GM19397 (cell line): ENCODE data around the gene RPS6KC1.
"Not testable (repeated sequence)": the region's sequence is repeated elsewhere in the genome, so short reads cannot be mapped to it uniquely, and the experiment has no call there.

ENCODE experiments used
- ATAC-seq: cut with Tn5 transposase; IDR thresholded peaks from one replicate; pipeline ENCODE4 v1.9.1; 2021; ENCODE audit warnings: mild to moderate bottlenecking, moderate library complexity; ENCODE audit not compliant: unreplicated experiment

RPS6KC1 gene

DNA sequence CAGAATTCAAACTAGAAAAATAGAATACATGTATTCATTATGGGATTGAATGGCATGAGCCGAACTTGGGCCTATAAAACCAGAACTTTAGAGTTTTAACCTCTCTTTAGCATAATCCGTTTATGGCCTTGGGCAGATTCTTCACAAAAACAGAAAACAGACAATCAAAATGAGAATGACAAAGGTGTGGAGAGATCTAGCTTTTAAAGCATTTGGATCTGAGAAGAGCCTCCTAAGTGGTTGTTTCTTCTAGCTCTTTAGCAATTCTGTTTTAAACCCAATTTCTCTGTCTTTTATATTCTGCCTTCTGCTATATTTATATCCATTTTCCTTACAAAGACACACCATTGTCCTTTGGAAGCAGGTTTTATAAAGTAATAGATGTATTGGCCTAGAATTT is 160.2 kb downstream of the RPS6KC1 start:
- ATAC-seq, result no peak

DNA sequence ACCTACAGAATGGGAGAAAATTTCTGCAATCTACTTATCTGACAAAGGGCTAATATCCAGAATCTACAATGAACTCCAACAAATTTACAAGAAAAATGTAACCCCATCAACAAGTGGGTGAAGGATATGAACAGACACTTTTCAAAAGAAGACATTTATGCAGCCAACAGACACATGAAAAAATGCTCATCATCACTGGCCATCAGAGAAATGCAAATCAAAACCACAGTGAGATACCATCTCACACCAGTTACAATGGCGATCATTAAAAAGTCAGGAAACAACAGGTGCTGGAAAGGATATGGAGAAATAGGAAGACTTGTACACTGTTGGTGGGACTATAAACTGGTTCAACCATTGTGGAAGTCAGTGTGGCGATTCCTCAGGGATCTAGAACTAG is 168.0 kb downstream of the RPS6KC1 start:
- not testable (repeated sequence) for ATAC-seq

DNA sequence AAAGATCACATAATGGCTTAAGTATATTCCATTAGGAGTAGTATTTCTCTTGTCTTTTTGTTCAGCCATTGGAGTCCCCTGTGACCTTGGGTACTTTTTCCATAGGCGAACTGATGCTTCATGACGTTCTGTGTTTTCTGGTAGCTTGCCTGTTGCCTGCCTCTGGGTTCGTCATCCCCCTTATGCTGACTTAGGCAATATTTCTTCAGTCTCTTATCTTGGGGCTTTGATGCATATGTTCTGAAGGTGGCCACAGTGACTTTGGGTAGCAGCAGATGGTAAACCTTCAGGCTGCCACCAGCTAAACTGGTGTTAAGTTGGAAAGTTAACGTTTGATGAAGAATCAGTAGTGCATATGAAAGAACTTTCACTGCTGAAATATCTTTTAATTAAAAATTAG is 170.2 kb downstream of the RPS6KC1 start:
- ATAC-seq, result no peak

DNA sequence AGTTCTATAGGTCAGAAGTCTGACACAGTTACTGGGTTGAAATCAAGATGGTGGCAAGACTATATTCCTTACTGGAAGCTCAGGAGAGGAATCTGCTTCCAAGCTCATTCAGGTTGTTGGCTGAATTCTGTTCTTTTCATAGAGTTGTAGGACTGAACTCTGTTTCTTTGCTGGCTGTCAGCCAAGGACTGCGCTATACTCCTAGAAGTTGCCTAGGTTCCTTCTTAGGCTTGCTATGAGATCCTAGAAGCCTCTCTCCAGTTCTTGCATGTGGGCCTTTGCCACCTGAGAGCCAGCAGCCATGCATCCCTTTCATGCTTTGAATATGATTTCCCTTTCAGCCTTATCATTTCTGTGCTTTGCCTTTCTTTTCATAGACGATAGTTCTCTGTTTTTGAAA is 176.4 kb downstream of the RPS6KC1 start:
- ATAC-seq, result no peak

DNA sequence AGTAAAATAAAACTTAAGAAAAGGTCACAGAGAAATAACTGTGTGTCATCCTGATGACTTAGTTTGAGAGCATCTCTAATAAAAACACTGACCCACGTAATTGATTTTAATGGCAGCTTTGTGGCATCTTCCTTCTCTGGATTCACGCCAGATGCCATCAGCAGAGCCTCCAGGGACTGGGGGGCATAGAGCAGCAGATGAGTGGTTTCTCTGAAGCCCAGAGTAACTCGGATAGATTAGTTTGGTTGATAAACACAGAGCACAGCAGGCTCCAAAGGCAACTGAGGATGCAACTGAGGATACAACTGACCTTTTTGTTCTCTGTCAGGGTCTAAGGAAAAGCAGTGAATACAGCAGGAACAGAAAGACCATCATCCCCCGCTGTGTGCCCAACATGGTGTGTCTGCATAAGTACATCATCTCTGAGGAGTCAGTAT is 180.8 kb downstream of the RPS6KC1 start:
- ATAC-seq, result no peak

DNA sequence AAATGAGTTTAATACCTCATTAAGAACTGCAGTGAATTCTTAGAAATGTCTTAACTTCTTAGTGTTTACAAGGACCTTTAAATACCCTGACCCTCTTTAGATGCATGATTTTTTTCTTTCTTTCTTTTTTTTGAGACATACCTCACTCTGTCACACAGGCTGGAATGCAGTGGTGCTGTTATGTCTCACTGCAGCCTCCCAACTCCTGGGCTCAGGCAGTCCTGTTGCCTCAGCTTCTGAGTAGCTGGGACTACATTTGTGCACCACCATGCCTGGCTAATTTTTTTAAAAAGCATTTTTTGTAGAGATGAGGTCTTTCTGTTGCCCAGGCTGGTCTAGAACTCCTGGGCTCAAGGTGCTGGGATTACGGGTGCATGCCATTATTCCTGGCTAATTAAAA is 191.8 kb downstream of the RPS6KC1 start:
- ATAC-seq, result no peak

DNA sequence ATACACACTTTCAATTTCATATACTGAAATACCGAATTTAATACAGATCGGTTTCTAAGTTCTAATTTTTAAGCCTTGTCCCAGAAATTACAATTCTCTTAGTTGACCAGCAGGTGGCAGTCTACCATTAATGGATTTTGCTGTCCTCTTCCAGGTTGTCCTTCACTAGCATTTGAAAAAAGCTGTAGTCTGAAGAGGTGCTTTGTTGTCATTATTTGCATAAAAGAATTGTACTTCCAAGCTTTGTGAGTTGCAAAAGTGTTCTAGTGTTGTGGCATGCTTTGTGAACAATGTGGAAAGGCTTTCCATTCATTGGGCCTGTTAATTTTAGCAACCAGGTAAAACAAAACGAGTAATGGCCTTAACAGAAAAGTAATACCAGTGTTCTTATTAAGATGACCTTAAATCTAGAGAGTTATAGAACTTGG is 193.6 kb downstream of the RPS6KC1 start:
- ATAC-seq, result no peak

DNA sequence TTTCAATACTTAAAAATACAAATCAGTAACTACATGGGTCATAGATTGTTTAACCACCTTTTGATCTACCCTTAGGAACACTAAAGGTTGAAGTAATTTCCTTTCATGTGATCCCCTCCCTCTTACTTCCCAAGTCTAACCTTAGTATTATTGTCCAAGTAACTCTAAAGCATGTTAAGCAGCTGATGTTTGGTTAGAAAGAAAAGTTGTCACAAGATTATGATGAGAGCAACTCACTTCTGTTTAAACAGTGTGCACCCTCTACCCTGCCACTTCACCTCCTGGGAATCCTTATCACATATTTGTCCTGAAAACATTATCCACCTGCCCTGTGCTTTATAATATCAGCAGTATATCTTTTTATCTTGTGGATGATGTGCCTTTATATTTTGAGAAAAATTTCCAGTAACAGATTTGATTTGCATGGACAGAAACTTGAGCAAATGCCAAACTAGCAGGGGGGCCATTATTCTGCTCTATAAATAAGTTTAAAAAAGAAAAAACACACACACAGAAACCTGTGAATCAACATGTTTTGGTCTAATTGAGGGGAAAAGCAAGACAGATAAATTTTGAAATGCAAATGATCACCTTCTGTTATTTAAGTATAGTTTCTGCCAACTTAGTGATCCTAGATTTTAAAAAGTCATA is 194.3 kb downstream of the RPS6KC1 start:
- ATAC-seq, result no peak

DNA sequence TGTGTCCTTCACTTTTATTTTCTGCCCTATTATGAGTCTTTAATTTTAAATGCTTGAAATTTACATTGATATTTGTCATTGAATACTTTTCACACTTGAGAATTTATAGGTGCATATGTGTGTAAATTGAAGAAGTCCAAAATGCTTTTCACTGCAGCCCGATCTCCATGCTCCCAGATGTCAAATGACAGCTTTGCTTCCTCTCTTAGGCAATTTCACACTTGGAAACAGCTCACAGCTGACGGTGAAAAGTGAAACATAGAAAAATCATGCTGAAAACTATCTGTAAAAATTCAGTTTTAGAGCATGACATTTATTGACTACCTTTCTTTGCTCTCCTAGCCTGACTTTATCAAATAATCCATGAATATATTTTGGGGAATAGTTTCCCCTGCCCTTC is 196.0 kb downstream of the RPS6KC1 start:
- no peak for ATAC-seq

DNA sequence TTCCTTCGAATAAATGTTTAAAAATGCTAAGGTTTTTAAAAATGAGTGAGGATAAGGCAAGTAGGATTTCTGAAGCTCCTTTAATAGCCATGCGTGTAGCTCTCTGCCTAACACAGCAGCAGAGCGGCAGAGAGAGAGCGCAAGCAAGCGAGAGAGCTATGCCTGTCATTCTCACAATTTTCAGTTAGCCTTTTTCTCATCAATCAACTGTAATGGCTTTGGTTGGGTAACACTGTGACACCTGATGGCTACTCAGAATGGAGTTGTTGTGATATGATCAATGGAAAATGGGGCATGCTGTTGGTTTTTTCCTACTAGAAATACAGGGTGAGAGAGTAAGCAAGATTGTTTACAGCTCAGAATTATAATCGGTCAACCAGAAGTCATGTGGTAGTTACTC is 198.4 kb downstream of the RPS6KC1 start:
- ATAC-seq, result no peak

DNA sequence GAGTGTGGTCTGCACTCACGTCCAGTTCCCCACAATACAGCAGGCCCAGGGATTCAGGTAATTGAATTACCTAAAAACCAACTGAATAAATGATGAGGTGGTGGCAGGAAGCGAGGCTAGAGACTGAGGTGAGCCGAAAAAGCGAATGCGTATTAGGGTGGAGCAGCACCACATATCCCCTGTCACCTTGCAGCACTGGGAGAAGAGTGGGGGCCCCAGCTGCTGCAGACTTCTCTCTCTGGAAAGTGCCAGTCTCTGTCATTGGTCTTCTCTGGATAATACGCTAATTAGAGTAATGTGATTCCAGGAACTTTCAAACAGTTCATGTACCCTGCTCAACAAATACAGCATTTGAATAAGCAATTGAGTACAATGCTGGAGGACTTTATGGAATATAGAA is 199.0 kb downstream of the RPS6KC1 start:
- no peak for ATAC-seq

DNA sequence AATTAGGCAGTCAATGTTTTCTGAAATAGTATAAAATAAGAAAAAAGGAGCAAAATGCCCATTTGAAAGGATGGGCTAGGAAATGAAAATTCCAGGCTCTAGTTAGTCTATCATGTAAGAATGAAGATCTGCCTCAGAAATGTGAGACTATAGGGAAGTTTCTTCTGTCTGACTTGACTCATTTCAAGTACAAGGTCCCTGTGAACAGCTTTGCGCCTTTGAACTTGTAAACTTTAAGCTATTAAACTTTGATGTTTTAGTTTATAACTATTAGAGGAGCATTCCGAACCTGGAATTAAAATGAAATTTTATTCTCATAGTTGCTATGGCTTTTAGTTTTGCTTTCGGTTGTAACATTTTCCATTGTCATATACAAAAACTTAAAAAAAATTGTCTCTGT is 199.4 kb downstream of the RPS6KC1 start:
- no peak for ATAC-seq

DNA sequence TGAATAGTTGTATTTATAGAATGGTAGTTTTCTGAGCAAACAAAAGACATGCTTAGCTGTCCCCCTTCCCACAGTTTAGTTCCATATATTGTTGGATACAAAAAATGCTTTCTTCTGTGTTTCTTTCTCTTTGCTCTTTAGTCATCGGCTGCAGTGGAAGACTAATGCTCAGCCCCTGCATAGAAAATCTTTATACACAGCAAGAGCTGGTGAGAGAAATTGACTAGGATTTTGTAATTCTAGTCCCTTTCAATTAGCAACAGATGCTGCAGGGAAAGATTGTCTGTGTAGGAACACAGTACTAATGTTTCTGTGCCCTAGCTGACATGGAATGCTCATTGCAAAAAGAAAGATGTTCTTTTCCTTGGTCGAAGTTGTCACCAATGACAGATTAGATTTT is 200.9 kb downstream of the RPS6KC1 start:
- no peak for ATAC-seq

DNA sequence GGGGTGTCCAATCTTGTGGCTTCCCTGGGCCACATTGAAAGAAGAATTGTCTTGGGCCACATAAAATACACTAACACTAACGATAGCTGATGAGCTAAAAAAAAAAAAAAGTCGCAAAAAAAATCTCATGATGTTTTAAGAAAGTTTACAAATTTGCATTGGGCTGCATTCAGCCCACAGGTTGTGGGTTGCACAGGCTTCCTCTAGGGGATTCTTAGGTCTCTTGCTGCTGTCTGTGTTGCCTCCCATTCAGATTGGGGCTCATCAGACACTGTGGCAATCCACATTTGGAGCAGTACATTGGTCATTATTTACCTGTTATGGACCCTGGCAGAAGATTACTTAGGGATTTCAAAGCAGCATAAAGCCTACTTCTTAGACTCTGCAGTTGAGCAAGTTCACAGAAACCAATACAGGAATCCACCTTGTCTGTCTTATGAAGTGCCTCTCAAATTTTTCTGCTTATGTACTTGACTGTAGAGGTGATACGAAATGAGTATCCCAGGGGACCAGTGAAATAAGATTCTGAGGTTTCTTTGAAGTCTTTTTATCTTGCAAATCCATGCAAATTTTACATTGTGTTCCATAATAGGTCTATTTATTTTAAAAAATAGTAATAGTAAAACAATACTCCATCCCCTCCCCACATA is 205.5 kb downstream of the RPS6KC1 start:
- ATAC-seq, result peak; percentile 93

DNA sequence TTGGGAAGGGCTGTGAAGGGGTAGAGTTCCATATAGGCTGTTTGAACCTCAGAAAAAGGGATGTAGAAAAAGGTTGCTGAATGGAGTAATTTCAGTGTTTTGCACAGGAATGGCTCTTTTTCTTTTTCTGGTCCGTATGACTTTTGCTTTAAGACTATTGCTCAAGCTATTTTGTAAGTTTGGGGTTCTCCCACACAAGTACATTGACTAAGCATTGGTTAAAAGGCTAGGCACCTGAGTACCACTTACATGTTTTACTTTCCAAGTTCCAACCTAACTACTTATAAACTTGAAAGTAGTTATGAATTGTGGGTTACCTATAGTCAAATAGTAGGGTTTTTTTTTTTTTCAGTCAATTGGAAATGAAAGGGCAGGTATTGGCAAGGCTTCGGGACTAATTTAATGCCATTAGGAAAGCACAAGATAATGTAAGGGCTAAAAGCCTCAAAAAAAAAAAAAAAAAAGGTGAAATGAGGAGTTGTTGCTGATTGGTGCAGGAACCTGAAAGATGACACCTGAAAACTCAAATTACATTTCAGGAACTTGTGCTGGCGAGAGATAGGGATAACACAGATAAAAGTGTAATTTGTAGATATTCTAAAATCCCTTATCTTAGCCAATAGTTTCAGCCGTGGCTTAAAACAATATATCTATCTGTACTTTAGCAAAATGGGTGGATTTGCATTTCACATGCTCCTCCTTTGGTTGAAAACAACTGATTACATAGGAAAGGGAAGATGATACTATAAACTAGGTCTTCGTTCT is 209.5 kb downstream of the RPS6KC1 start:
- no peak for ATAC-seq

DNA sequence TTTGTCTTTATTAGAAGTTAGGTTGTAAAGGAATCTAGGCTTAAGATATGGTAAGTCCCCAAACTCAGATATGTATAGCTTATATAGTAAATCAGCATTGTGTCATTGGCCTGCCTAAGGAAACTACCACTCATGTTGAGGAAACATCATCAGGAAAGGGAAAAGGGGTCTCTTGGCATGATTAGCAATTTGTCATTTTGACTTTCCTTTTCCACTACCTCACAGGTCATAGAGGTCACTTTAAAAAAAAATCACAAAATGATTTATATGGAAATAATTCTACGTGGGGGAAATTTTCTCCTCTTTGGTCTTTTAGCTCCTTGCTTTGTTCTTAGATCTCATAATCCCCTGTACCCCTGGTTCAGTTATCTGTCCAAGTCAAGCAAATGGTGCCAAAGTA is 213.5 kb downstream of the RPS6KC1 start:
- ATAC-seq, result no peak

DNA sequence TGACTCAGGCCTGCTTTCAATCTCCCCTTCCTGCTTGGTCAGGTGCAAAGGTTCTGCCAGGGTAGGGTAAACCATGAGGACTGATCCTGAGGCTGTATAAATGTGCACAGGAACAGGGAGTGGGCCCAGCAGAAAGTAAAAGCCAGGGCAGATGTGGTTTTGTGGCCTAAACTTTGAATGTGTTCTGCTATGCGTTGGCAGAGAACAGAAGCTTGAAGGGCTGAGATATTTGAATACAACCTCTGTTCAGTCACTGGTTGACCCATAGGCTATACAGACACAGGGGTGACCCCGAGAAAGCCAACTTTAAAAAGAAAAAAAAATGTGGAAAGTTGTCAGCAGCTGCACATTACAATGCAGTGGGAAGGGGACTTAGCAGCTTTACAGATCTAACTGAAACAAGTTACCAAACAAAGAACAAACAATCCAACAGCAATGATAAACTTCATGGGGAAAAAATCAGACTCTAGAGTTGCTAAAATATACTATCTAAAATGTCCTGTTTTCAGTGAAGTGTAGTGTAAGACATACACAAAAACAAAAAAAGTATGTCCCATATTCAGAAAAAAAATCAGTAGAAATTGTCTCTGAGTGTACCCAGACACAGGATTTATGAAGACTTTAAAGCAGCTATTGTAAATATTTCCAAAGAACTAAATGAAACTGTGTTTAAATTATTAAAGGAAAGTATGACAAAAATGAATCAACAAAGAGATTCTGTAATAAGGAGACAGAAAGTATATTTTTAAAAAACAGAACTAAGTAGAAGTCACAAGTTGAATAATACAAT is 216.1 kb downstream of the RPS6KC1 start:
- no peak for ATAC-seq

DNA sequence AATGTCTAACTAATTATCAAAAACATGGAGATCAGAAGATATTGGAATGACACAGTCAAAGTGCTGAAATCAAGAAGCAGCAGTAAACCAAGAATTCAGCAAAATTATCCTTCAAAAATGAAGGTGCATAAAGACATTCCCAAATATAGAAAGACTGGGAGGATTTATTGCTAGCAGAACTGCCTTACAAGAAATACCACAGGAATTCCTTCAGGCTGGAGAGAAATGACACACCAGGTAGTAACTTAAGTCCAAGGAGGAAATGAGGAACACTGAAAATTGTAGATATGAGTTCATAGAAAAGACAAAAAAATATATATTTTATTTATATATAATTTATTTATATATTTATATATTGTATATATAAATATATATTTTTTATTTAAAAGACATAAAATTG is 217.2 kb downstream of the RPS6KC1 start:
- no peak for ATAC-seq

DNA sequence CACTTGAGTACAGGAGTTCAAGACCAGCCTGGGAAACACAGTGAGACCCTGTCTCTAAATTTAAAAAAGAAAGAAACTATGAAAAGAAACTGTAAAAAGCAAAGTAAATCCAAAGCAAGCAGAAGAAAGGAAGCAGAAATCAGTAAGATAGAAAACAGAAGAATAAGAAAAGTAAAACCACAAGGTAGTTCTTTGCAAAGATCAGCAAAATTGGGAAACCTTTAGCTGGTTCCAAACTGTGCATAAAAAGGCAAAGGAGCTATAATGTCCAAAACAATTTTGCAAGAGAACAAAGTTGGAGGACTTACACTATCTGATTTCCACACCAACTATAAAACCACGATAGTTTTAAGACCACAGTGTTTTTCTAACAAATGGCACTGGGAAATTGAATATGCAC is 218.8 kb downstream of the RPS6KC1 start:
- no peak for ATAC-seq

DNA sequence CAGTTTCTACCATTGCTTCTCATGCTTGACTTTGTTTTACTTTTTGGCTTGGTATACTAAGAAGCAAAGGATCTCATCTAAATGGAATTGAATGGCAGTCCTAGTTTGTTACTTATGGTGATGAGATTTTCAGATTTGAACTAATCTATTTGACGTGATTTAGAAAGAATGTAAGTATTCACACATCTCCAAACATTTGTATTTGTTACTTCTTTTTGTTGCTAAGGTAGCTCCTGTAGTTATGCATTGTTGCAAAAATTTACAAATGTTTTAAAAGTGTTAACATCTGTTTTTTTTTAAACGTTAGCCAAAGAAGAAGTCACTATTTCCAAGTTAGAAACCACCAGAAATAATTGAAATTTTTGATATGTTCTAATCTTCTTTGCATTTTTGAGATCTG is 222.5 kb downstream of the RPS6KC1 start:
- no peak for ATAC-seq

DNA sequence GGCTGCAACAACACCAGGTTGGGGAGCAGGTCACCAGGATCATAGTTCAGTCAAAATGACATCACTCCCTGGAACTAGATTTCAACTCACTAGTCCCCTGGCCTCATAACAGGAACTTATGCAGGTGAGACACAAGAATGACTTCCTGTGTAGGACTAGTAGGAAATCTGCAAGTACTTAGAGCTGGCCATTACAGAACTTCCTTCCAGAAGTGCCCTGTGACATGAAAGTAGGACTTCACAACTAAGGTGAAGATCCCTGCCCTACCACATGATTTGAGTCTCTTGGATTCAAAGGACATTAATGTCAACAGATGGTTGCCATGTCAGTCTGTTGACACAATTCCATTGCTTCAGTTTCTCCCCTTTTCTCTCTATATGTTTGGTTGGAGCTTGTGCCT is 223.1 kb downstream of the RPS6KC1 start:
- ATAC-seq, result no peak
